HG03558 (cell line): ENCODE results near the gene SCYGR6.
A peak's percentile ranks its signal among the peaks of the same experiment; 100 is the strongest.
"Not testable (repeated sequence)": the region's sequence is repeated elsewhere in the genome, so short reads cannot be mapped to it uniquely, and the experiment has no call there.

Experiments used
- ATAC-seq: cut with Tn5 transposase; IDR thresholded peaks from one replicate; pipeline ENCODE4 v1.9.1; 2021; ENCODE audit warnings: moderate number of reproducible peaks; ENCODE audit not compliant: unreplicated experiment; ENCODE audit errors: extremely low read depth

The SCYGR6 gene, protein sequence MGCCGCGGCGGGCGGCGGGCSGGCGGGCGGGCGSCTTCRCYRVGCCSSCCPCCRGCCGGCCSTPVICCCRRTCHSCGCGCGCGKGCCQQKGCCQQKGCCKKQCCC

DNA sequence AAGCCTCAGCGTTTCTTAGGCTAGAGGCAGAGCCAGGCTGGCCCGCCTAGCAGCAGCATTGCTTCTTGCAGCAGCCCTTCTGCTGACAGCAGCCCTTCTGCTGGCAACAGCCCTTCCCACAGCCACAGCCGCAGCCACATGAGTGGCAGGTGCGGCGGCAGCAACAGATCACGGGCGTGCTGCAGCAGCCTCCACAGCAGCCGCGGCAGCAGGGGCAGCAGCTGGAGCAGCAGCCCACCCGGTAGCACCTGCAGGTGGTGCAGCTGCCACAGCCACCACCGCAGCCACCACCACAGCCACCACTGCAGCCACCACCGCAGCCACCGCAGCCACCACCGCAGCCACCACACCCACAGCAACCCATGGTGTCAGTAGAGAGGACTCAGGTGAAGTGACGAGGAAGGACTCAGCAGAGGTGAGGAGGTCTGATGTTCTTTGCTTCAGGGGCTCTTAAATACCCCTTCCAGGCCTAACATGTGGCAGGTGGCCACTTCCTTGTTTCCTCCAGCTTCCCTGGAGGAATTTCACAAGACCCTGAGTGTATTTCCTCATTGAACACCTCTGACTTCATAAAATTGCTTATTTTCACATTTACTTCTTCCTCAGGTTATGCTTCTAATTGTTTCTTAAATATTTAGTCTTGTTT, at the start of gene SCYGR6:
Gene SCYGR6 (minus strand): TSS at position 364 of the 646 bp plus-strand sequence. CDS start 0 bp downstream, at position 364.
- no peak for ATAC-seq

DNA sequence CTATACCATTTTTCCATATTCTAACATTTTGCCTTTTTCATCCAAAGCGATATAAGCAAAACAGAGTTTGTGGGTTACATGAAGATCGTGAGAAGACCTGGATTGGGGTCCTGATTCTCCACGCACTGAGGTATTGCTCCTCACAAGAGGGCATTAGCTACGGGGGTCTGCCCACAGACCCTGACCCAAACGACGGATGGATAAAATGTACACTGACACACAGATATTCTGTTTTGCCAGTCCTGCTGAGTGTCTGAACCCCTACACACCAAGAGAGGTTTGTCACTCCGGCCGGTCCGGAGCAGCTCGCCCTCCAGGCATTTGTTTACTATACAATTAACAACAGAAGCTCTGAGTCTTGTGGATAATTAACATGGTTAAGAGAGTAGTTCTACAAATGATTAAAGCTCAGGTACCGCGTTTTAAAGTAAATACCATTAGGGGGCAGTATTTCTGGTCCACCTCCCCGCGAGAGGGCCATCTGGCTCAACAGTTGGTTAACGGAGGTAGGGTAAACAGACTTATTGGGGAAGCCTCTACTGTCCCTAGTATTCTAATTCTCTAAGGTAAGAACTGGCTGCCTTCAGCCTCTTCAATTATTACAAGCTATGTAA, 49.6 kb upstream of the SCYGR6 start:
- no peak for ATAC-seq

GRCh38 chr2:227772932-227773331, 48.4 kb upstream of the SCYGR6 start:
- ATAC-seq, result no peak

DNA sequence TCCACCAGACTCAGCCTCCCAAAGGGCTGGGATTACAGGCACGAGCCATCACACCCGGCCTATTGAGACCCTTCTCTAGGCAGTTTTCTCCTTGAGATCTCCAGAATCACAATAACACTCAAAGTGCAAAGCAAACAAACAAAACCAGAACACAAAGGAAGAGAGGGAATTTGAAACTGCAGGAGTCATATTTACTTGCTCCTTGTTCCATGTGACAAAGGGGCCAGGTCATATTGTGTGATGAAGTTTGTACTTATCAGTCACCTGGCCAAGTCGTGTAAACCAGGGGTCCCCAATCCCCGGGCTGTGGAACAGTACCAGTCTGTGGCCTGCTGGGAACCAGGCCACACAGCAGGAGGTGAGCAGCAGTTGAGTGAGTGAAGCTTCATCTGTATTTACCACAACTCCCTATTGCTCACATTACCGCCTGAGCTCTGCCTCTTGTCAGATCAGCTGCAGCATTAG, 47.7 kb upstream of the SCYGR6 start:
- no peak for ATAC-seq

DNA sequence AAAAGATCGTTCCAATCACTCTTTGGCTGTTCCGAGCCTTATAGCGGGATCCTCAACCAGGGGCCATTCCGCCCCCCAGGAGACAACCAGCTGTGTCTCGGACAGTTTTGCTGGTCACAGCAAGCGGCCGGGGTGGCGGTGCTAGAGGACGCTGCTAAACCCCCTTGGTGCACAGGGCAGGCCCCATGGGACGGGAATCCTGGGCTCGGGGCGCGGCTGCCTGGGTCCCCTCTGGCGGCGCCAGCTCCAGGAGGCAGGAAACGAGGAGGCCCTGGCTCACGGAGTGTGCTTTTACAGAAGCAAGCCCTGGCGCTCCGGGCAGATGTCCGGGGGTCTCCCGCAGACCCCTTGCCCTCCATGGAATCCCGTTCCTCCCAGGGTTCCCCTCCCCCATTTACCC, 43.3 kb upstream of the SCYGR6 start:
- ATAC-seq, result no peak

DNA sequence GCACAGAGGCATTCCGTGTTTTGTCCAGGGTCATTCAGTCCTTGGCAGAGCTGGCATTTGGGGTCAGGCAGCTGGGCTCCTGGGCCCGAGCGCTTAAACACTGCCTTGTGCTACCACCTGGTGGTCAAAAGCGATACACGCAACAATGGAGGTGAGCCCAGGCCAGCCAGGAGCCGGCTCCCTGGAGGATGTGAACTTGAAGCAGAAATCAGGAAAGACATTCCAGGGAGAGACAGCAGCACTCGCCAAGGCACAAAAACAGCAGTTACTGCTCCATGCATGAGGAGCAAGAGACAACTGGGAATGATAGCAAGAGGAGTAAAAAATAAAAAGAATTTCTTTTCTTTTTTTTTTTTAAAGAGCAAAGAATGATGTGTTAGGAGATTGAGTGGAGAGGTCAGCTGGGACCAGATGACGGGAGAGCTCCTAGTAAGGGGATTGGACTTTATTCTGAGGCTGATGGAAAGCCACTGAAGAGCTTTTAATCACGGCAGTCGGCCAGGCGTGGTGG, 41.9 kb upstream of the SCYGR6 start:
- peak; percentile 91 for ATAC-seq

GRCh38 chr2:227765788-227766372, 41.3 kb upstream of the SCYGR6 start:
- ATAC-seq, result no peak

GRCh38 chr2:227761740-227762476, 37.4 kb upstream of the SCYGR6 start:
- ATAC-seq, result no peak

- no peak for ATAC-seq
These were observed 35.0 kb upstream of the SCYGR6 start for GRCh38 chr2:227759411-227760118.

- not testable (repeated sequence) for ATAC-seq
These were observed 31.7 kb upstream of the SCYGR6 start for GRCh38 chr2:227756261-227756660.

- ATAC-seq, result no peak
These were observed 23.5 kb upstream of the SCYGR6 start for GRCh38 chr2:227748079-227748478.

GRCh38 chr2:227745594-227745993, 21.0 kb upstream of the SCYGR6 start, which contains the start of gene SCYGR8:
TSS of gene SCYGR8 (plus strand) at chr2:227745894. CDS start at chr2:227745894, 0 bp downstream.
- no peak for ATAC-seq

DNA sequence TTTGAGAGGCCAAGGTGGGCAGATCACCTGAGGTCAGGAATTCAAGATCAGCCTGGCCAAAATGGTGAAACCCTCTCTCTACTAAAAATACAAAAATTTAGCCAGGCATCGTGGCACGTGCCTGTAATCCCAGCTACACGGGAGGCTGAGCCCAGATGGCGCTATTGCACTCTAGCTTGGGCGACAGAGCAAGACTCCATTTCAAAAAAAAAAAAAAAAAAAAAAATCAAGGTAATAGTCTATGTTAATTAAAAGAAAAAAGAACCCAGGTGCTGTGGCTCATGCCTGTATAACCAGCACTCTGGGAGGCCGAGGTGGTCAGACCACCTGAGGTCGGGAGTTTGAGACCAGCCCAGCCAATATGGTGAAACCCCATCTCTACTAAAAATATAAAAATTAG, 16.1 kb upstream of the SCYGR6 start:
- ATAC-seq, result not testable (repeated sequence)

GRCh38 chr2:227739351-227739750, 14.8 kb upstream of the SCYGR6 start:
- ATAC-seq, result no peak

DNA sequence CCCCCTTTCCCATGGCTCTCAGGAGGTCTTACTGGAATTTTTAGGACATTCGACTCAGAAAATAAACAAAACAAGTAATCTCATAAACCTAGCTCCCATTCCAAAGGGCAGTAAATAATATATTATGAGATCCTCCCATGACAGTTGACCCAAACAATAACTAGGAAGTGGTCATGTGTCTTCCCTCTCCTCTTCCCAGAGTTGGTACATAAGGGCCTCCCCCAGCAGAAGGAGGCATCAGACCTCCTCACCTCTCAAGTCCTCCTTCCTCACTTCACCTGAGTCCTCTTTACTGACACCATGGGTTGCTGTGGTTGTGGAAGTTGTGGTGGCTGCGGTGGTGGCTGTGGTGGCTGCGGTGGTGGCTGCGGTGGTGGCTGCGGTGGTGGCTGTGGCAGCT, 3.5 kb upstream of the SCYGR6 start, which contains the start of gene SCYGR7:
Gene SCYGR7 (plus strand): TSS at position 301 of the 400 bp plus-strand sequence. CDS start 0 bp downstream, at position 301.
- ATAC-seq, result no peak

GRCh38 chr2:227722821-227723220, 1.7 kb downstream of the SCYGR6 start:
- ATAC-seq, result not testable (repeated sequence)

DNA sequence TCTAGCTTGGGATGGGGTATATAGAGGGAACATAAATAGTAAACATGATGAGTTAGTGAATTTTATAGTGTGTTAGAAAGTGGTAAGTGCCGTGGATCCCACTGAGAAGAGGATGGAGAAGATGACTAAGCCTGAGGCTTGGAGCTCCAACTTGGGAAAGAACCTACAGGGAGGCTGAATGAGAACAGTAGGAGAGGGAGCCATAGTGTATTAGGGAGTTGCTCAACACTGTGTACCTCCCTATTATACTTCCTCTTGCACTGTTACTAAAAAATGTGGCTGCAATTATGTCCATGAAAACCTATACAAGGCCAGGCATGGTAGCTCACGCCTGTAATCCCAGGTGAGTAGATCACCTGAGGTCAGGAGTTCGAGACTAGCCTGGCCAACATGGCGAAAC, 3.9 kb downstream of the SCYGR6 start:
- ATAC-seq, result no peak

DNA sequence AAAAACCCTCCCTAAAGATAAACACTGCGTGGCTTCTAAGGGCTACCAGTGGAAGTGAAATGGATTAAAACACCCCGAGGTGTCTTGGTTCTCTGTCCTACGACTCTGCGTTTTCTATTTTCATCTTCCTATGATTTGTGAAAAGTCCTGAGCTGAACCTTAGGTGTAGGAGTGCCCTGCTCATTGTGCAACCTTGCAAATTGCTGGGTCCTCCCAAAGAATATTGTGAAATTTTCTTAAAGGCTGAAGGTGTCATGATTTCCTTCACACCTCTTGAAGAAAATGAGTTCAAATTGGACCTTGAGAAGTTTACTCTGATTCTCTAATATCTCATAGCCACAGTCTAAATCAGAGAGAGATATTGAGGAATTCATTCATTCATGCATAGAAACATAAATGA, 4.9 kb downstream of the SCYGR6 start:
- no peak for ATAC-seq

GRCh38 chr2:227717687-227718567, 6.6 kb downstream of the SCYGR6 start, which contains the start of gene SLC19A3:
TSS of gene SLC19A3 (minus strand) at chr2:227718028. CDS start at chr2:227702318, 15,710 bp downstream.
- ATAC-seq, result no peak
